Right lobe of liver (tissue), 4 donors: Measurements from ENCODE around the gene KRTAP12-1.
"Not testable (repeated sequence)": the region's sequence is repeated elsewhere in the genome, so short reads cannot be mapped to it uniquely, and the experiment has no call there.

Source experiments
- POLR2A ChIP-seq: fragments of 450-650 bp; IDR thresholded peaks from one replicate; pipeline ENCODE4 v1.6.1; 2017; ENCODE audit warnings: antibody characterized with exemption, mild to moderate bottlenecking
- TF ChIP-seq, protein P1 (sequence below), 4 donors: fragments of 200-600 bp in 3 of 4; fragments of 450-650 bp in 1 of 4; IDR thresholded peaks; one replicate each; pipeline versions ENCODE4 v1.5.1 to v1.8.0; 2016 to 2022; ENCODE audit warnings: antibody characterized with exemption in 4 of 4, mild to moderate bottlenecking in 2 of 4
- donor health status: DM: no; HTN: no; CAD: no.
- donor health status: DM: no; HTN: no; CAD: no.
- donor health status: DM: no; HTN: yes; CAD: no.

DNA sequence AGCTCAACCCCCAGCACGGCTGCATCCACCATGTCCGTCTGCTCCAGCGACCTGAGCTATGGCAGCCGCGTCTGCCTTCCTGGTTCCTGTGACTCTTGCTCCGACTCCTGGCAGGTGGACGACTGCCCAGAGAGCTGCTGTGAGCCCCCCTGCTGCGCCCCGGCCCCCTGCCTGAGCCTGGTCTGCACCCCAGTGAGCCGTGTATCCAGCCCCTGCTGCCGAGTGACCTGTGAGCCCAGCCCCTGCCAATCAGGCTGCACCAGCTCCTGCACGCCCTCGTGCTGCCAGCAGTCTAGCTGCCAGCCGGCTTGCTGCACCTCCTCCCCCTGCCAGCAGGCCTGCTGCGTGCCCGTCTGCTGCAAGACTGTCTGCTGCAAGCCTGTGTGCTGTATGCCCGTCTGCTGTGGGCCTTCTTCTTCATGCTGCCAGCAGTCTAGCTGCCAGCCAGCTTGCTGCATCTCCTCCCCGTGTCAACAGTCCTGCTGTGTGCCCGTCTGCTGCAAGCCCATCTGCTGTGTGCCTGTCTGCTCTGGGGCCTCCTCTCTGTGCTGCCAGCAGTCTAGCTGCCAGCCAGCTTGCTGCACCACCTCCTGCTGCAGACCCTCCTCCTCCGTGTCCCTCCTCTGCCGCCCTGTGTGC is 15.3 kb upstream of the KRTAP12-1 start, which contains the start of gene KRTAP10-12:
- TF ChIP-seq, protein P1, sequence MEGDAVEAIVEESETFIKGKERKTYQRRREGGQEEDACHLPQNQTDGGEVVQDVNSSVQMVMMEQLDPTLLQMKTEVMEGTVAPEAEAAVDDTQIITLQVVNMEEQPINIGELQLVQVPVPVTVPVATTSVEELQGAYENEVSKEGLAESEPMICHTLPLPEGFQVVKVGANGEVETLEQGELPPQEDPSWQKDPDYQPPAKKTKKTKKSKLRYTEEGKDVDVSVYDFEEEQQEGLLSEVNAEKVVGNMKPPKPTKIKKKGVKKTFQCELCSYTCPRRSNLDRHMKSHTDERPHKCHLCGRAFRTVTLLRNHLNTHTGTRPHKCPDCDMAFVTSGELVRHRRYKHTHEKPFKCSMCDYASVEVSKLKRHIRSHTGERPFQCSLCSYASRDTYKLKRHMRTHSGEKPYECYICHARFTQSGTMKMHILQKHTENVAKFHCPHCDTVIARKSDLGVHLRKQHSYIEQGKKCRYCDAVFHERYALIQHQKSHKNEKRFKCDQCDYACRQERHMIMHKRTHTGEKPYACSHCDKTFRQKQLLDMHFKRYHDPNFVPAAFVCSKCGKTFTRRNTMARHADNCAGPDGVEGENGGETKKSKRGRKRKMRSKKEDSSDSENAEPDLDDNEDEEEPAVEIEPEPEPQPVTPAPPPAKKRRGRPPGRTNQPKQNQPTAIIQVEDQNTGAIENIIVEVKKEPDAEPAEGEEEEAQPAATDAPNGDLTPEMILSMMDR (IDR thresholded peaks at IDR 0.05), result not testable (repeated sequence)
- TF ChIP-seq POLR2A, result not testable (repeated sequence)
